ENCODE data around the gene CNPY1. TPM values are rescaled to one million over a fixed set of nuclear protein-coding genes. Genes with fewer than 3 reads are reported as not detected.

CNPY1 gene
- total and polyA plus RNA-seq, 8 donors, result 0.18 TPM; not detected in 7

DNA sequence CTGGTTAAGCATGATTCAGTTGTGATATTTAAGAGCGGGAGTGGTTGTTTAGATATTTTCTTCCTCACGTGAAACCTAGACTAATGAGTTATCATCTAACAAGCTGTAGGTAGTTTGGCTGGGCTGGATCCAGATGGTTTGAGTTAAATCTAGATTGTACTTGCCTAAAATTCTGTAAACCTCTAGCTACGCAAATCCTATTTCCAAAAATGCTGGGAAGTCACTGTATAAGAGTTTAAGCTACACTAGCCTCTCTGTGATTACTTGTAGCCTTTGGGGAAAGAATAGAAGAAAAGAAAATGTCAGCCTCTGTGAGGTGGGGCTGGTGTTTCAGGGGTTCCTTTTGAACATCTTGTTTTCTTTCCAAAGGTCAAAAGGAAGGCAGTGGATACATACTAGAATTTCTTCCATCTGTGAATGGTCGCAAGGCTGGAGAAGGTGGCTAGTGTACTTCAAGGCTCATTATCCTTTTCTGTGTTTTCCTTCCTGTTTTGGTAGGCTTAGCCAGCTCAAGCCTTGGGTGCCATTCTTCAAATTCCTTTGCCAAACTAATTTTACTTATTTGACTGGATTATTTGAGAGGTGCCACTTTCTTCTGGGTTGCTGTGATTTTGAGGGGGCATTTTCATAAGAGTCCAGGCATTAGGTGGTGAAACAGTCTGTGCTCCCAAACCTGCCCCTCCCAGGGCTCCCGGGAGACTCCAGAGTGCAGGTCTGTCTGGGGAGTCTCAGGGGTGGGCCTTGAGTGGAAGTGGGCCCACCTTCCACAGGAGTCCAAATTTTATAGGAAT, 93.7 kb downstream of the CNPY1 start:
- no peak for DNase-seq
- peaks cover 77 to 98% (median 96%) of the 10 kb centered on the region in 3 donors for H3K27me3 ChIP-seq
- no peak for TF ChIP-seq POLR2A (IDR thresholded peaks at IDR 0.05)
- TF ChIP-seq POLR2AphosphoS5 (IDR thresholded peaks at IDR 0.05), result no peak
- TF ChIP-seq EP300 (IDR thresholded peaks at IDR 0.05), result no peak
- TF ChIP-seq, protein P1, sequence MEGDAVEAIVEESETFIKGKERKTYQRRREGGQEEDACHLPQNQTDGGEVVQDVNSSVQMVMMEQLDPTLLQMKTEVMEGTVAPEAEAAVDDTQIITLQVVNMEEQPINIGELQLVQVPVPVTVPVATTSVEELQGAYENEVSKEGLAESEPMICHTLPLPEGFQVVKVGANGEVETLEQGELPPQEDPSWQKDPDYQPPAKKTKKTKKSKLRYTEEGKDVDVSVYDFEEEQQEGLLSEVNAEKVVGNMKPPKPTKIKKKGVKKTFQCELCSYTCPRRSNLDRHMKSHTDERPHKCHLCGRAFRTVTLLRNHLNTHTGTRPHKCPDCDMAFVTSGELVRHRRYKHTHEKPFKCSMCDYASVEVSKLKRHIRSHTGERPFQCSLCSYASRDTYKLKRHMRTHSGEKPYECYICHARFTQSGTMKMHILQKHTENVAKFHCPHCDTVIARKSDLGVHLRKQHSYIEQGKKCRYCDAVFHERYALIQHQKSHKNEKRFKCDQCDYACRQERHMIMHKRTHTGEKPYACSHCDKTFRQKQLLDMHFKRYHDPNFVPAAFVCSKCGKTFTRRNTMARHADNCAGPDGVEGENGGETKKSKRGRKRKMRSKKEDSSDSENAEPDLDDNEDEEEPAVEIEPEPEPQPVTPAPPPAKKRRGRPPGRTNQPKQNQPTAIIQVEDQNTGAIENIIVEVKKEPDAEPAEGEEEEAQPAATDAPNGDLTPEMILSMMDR (IDR thresholded peaks at IDR 0.05), result no peak
- intact Hi-C loops (cut with DNase I; ENCODE audit: low total_unique reads), result no loop called here
- no peak overlapping the region for H3K4me3 ChIP-seq
- H3K27ac ChIP-seq, result no peak overlapping the region
- peaks cover 26 to 72% (median 50%) of the 10 kb centered on the region in 4 donors for H3K4me1 ChIP-seq
- H3K36me3 ChIP-seq, result no peaks in the 10 kb centered on the region
- WGBS, 5 donors, result 16 to 28% (median 23%) methylated on average over 5 of the region's 5 CpGs
- H3K9me3 ChIP-seq, result no peaks in the 10 kb centered on the region

DNA sequence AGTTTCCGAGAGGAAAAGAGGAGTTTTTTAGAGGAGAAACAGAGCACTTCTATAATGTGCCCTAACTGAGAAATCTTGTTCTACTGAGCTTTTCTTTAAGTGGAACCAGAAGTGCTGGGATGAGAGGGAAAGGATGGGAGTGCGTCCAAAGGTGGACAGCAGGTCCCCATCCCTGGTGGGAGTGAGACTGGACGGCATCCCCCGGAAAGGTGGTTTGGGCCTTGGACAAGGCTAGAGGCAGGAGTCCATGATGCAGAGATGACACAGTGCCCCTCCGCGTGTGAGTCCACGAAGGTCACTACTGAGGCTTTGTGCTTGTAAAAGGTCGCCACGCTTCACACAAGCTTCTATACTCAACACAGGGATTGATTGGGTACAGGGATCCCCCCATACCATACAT, 94.5 kb downstream of the CNPY1 start:
- Histone ChIP-seq H3K27me3 (peaks cover 73 to 100% (median 96%) of the 10 kb centered on the region in 3 donors), H3K9me3 (no peaks in the 10 kb centered on the region), H3K27ac (no peak overlapping the region), H3K4me3 (no peak overlapping the region), H3K36me3 (no peaks in the 10 kb centered on the region), H3K4me1 (peaks cover 21 to 67% (median 44%) of the 10 kb centered on the region in 4 donors)
- DNase-seq, result no peak
- intact Hi-C loops (cut with DNase I; ENCODE audit: low total_unique reads), result no loop called here
- no peak for TF ChIP-seq EP300 (IDR thresholded peaks at IDR 0.05)
- TF ChIP-seq POLR2AphosphoS5 (IDR thresholded peaks at IDR 0.05), result no peak
- TF ChIP-seq, protein P1 (IDR thresholded peaks at IDR 0.05), result no peak
- no peak for TF ChIP-seq POLR2A (IDR thresholded peaks at IDR 0.05)
- WGBS, 5 donors, result 11 to 18% (median 15%) methylated on average over 9 of the region's 9 CpGs

Other genes starting within 250 kb of the CNPY1 start
- gene INSIG1, start 248.7 kb downstream of the CNPY1 start, total RNA-seq, result 10 to 100 TPM in 4 of 5 donors, 1 to 10 TPM in 1; 9.9 to 65.2 (median 42.2) TPM
- gene INSIG1, start 248.7 kb downstream of the CNPY1 start, polyA plus RNA-seq, result 10 to 100 TPM; 24.5 to 37.9 (median 30.5) TPM
- gene EN2, start 88.4 kb downstream of the CNPY1 start, total RNA-seq, result not detected
- under 1 TPM in 1 of 3 donors, not detected in 2; 0.03 TPM for gene EN2, start 88.4 kb downstream of the CNPY1 start, polyA plus RNA-seq
- 100 to 1,000 TPM in 1 of 5 donors, 10 to 100 TPM in 4; 60.2 to 182 (median 62.9) TPM for gene RBM33, start 98.1 kb upstream of the CNPY1 start, total RNA-seq
- 1 to 10 TPM; 7.5 to 9.1 (median 8.6) TPM for gene RBM33, start 98.1 kb upstream of the CNPY1 start, polyA plus RNA-seq

All from stomach (tissue), 9 donors.